GM19397 (cell line): ENCODE measurements around the gene HCST.

Experiments
- ATAC-seq: cut with Tn5 transposase; IDR thresholded peaks from one replicate; pipeline ENCODE4 v1.9.1; 2021; ENCODE audit warnings: mild to moderate bottlenecking, moderate library complexity; ENCODE audit not compliant: unreplicated experiment

Gene HCST

GRCh38 chr19:35935911-35936737, 33.8 kb downstream of the HCST start, which contains the start of gene LRFN3:
TSS of gene LRFN3 (plus strand) at chr19:35936374. CDS start at chr19:35939426, 3,052 bp downstream.
- no peak for ATAC-seq

DNA sequence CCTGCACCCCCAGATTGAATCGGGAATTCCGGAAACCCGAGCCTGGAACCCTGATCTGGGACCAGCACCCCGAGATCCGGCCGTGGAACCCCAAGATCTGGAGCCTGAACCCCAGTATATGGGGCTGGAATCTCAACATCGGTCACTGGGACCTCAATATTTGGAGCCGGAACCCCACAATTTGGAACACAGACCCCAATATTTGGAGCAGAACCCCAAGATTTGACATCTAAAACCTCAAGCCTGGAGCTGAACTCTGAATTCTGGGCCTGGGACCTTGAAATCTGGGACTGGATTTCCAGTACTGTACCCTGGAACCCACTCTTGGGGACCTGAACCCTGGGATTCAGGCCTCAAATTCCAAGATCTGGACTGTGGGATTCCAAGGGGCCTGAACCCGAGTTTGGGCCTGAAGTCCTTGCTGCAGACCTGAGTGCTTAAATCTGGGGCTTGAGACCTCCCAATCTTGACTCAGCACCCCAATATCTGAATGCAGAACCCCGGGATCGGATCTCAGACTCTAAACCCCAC, 34.5 kb downstream of the HCST start:
- no peak for ATAC-seq

DNA sequence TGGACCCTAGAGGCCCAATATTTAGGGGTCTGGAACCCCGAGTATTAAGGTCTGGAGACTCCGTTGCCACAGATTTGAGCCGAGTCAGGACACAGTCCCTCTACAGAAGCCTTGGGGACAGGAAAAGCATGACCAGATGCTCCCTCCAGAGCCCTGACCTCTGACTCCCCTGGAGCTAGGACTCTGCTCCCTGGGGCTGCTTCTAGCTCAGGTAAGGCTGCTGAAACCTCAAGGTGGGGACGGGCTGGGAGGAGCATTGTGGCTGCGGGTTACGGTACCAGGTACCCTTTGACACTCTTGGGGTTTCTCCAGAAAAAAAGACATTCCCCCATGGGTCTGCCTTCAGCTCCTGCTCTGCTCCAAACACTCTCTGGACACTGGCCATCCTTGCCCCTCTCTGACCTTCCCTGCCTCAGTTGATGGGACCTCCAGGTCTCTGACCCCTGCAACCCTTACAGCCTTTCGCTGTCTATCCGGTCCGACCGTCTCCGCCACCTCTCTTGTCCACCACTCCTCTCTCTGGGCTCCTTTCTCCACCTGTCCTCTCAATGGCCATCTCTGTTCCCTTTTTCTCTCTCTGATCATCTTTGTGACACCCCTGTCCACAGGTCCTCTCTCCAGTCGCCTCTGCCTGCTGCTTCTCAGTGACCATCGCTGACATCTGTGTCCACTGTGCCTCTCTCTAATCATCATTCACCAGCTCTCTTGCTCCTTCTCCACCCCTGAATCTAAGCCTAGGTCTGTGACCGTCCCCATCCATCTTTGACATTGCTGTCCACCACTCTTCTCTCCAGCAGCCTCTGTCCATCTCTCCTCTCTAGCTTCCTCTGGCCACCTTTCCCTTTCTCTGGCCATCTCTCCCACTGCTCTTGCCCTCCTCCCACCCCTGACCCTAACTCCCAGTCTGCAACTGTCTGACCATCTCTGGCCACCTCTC, 35.3 kb downstream of the HCST start:
- no peak for ATAC-seq

- ATAC-seq: no peak
These were observed 36.2 kb downstream of the HCST start for GRCh38 chr19:35938282-35939224.

GRCh38 chr19:35939307-35940077, 37.2 kb downstream of the HCST start:
- ATAC-seq: no peak

- ATAC-seq: no peak
These were observed 37.9 kb downstream of the HCST start for GRCh38 chr19:35940078-35940775.

GRCh38 chr19:35940839-35941238, 38.5 kb downstream of the HCST start:
- no peak for ATAC-seq

DNA sequence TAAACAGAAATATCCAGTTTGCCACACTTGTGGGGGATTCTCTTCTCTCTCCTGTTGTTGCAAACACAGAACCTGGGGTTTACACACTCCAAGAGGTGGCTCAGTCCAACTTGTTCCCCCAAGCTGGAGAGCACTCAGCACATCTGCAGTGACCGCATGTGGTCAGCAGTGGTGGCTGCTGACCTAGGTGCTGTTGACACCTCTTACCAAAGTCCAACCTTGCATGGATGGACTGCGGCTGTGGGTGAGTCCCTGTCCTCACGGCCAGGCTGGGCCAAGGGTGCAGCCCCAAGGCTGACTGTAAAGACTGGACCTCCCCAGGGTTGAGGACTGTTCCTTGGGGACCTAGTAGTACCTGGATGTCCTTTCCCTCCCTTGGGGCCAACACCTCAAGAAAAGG, 39.9 kb downstream of the HCST start:
- no peak for ATAC-seq

- no peak for ATAC-seq
These were observed 41.3 kb downstream of the HCST start for GRCh38 chr19:35943321-35944301.

DNA sequence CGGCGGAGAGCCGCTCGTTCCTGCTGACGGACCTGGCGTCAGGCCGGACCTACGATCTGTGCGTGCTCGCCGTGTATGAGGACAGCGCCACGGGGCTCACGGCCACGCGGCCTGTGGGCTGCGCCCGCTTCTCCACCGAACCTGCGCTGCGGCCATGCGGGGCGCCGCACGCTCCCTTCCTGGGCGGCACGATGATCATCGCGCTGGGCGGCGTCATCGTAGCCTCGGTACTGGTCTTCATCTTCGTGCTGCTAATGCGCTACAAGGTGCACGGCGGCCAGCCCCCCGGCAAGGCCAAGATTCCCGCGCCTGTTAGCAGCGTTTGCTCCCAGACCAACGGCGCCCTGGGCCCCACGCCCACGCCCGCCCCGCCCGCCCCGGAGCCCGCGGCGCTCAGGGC, 42.2 kb downstream of the HCST start:
- ATAC-seq: no peak

DNA sequence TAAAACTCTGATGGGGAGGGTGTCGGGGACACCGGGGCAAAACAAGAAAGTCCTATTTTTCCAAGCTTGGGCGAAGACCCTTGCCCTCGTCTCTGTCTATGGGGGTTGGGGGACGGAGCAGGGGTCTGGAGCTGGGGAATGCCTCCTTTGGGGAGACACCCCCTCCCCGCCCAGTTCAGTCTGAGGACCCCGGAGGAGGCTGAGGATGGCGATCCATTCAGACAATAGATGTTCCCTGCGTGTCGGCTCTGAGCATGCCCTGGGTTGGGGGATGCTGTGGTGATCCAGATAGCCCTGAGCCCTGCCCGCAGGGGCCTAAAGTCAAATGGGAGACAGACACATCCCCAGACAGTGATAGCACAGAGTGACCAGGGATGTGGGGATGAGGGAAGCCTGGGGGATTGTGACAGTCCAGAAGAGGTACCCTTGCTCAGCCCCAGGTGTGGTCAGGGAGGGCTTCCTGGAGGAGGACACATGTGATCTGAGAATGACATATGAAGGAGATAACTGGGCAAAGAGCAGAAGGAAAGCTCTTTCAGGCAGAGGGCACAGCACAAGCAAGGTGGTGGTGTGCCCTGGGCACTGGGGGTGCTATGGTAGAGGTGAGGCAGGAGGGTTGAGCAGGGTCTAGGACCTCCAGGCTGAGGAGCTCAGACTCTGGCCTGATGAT, 42.9 kb downstream of the HCST start:
- no peak for ATAC-seq

- no peak for ATAC-seq
These were observed 43.9 kb downstream of the HCST start for GRCh38 chr19:35946203-35946602.

DNA sequence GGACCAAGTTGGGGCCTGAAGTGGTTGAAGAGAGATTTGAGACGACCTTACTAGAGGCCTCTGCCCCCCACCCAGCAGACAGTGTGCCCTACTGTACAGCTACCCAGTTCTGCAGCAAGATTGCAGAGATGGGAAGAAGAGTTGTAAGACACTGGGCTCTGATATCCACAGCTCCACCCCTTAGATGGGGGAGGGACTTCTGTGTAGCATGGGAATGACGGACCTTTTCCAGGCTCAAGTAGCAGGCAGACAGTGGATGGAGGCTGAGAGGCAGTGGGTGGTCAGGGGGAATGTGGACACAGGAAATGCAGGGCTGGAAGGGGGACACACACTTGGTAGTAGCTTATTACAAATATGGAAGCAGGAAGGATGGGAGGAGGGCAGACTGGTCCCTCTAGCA, 46.8 kb downstream of the HCST start:
- no peak for ATAC-seq
